K562 (cell line): ENCODE measurements around the gene SP6.

ENCODE experiments used
- CHD2 ChIP-seq: IDR thresholded peaks from 2 replicates; pipeline ENCODE4 v1.6.1; 2011; ENCODE audit warnings: low read depth, low read length
- ETV6 ChIP-seq, 3 experiments: fragments of 150-350 bp in 1 of 3; sonication (generic) in 1 of 3; formaldehyde crosslinking in 1 of 3; IDR thresholded peaks; 2 replicates each; pipeline versions ENCODE4 v1.6.1 to v1.8.0; 2014 to 2022; ENCODE audit warnings: borderline replicate concordance in 2 of 3, low read depth in 2 of 3, antibody characterized with exemption in 1 of 3, low read length in 1 of 3, mild to moderate bottlenecking in 1 of 3, missing genetic modification reagents in 1 of 3
- FOXA1 ChIP-seq: fragments of 450-650 bp; IDR thresholded peaks from 2 replicates; pipeline ENCODE4 v1.6.1; 2016; ENCODE audit warnings: mild to moderate bottlenecking, borderline replicate concordance
- POLR2A ChIP-seq: fragments of 450-650 bp; conservative IDR thresholded peaks from 2 replicates; pipeline ENCODE4 v1.6.1; 2016
- TAF9B ChIP-seq: fragments of 450-650 bp; IDR thresholded peaks from 2 replicates; pipeline ENCODE4 v1.6.1; 2018; ENCODE audit warnings: mild to moderate bottlenecking; ENCODE audit not compliant: partially characterized antibody
- ZKSCAN1 ChIP-seq: fragments of 150-350 bp; IDR thresholded peaks from 2 replicates; pipeline ENCODE4 v1.6.1; 2016; ENCODE audit warnings: low read depth, low read length
- ZNF274 ChIP-seq: IDR thresholded peaks from 2 replicates; pipeline ENCODE4 v1.6.1; 2011; ENCODE audit warnings: low read depth, mild to moderate bottlenecking, low read length, moderate library complexity, borderline replicate concordance
- TF ChIP-seq, protein P1 (sequence below): fragments of 200-800 bp; sonication (Bioruptor generic); IDR thresholded peaks from 2 replicates; pipeline ENCODE4 v1.6.1; 2017; ENCODE audit warnings: missing genetic modification characterization, missing compliant biosample characterization

DNA sequence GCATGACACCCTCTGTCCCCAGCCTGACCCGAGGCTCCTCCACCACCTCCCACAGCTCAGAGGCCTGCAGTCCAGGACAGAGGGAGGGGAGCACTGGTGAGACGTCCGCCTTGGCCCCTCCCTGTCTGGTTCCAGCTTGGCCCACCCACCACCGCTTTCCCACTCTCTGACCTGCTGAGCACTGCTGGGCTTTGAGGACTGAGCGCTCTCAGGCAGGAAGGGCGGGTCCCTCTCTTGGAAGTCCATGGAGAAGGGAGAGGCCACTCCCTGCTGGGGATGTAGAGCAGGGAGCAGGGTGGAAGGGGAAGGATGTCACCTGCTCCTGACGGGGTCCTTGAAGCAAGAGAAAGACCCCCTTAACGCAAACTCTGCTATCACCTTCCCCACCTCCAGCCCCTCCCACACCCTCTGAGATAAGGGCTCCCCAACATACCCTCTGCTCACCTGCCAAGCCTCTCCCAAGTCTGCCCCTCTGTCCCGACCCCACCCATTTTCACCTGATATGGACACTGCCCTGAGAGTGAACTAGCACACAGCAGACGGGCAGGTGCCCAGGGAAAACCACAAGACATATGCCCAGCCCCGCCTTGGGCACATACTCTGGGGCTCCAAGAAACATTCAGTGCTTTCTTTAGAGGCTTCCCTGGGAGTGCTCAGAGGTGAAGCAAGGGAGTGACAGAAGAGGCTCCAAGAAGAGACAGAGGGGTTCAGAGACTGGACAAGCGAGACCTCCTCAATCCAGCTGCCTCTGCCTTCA lies 30.8 kb downstream of the SP6 start:
- TF ChIP-seq FOXA1: no peak
- TF ChIP-seq TAF9B: no peak
- no peak for TF ChIP-seq CHD2
- no peak for TF ChIP-seq ZKSCAN1
- TF ChIP-seq ETV6 (IDR thresholded peaks at IDR 0.05; ENCODE audit: borderline replicate concordance in 1 of 2, low read depth in 2 of 2, low read length in 1 of 2): no peak
- TF ChIP-seq ETV6 (CRISPR knock-in tag; IDR thresholded peaks at IDR 0.05; ENCODE audit: borderline replicate concordance): no peak
- no peak for TF ChIP-seq ZNF274
- no peak for TF ChIP-seq POLR2A
- TF ChIP-seq, protein P1, sequence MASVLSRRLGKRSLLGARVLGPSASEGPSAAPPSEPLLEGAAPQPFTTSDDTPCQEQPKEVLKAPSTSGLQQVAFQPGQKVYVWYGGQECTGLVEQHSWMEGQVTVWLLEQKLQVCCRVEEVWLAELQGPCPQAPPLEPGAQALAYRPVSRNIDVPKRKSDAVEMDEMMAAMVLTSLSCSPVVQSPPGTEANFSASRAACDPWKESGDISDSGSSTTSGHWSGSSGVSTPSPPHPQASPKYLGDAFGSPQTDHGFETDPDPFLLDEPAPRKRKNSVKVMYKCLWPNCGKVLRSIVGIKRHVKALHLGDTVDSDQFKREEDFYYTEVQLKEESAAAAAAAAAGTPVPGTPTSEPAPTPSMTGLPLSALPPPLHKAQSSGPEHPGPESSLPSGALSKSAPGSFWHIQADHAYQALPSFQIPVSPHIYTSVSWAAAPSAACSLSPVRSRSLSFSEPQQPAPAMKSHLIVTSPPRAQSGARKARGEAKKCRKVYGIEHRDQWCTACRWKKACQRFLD (CRISPR knock-in tag): no peak
